Measurements from ENCODE around the gene EIF2S1.

DNA sequence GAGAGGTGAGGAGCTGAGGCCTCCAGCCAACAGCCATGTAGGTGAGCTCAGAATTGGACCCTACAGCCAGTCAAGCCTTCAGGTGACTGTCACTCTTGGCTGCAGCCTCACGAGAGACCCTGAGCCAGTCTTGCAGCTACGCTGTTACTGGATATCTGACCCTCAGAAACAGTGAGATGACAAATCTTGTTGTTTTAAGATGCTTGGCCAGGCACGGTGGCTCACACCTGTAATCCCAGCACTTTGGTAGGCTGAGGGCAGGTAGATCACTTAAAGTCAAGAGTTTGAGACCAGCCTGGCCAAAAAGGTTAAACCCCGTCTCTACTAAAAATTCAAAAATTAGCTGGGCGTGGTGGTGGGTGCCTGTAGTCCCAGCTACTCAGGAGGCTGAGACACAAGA lies 45.6 kb downstream of the EIF2S1 start:
- TF ChIP-seq, protein P1, sequence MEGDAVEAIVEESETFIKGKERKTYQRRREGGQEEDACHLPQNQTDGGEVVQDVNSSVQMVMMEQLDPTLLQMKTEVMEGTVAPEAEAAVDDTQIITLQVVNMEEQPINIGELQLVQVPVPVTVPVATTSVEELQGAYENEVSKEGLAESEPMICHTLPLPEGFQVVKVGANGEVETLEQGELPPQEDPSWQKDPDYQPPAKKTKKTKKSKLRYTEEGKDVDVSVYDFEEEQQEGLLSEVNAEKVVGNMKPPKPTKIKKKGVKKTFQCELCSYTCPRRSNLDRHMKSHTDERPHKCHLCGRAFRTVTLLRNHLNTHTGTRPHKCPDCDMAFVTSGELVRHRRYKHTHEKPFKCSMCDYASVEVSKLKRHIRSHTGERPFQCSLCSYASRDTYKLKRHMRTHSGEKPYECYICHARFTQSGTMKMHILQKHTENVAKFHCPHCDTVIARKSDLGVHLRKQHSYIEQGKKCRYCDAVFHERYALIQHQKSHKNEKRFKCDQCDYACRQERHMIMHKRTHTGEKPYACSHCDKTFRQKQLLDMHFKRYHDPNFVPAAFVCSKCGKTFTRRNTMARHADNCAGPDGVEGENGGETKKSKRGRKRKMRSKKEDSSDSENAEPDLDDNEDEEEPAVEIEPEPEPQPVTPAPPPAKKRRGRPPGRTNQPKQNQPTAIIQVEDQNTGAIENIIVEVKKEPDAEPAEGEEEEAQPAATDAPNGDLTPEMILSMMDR (IDR thresholded peaks at IDR 0.05) = no peak
- no peak for TF ChIP-seq POLR2A (IDR thresholded peaks at IDR 0.05)

Data from body of pancreas (tissue), 4 donors.